ENCODE measurements around the gene PLCH1. TPM values are rescaled to one million over a fixed set of nuclear protein-coding genes. Genes with fewer than 3 reads are reported as not detected.

PLCH1 gene
- total and polyA plus RNA-seq, 2 of the 13 experiments (the other 11 are each of a cell fraction or from before 2014, with no cell fraction given): 2.0 to 3.0 TPM

- intact Hi-C loops (cut with micrococcal nuclease; ENCODE audit: unreplicated experiment): no loop called here
- in situ Hi-C loops (cut with HindIII; ENCODE audit: extremely low pct_ligation_motif_present, low pct_unique_long_range_greater_than_20kb): no loop called here
- H3K27ac ChIP-seq (ENCODE audit: extremely low read length, insufficient read depth, low read length): no peak overlapping the region
- TF ChIP-seq KDM5B (CRISPR knock-in tag; IDR thresholded peaks at IDR 0.05; ENCODE audit: borderline replicate concordance) (no peak), ZBTB10 (CRISPR knock-in tag; IDR thresholded peaks at IDR 0.05; ENCODE audit: borderline replicate concordance) (no peak), SAFB2 (CRISPR knock-in tag; IDR thresholded peaks at IDR 0.05; ENCODE audit: borderline replicate concordance, low read depth) (no peak), RFXAP (CRISPR knock-in tag; IDR thresholded peaks at IDR 0.05; ENCODE audit: borderline replicate concordance) (no peak), ZGPAT (CRISPR knock-in tag; IDR thresholded peaks at IDR 0.05) (no peak), HNRNPUL1 (IDR thresholded peaks at IDR 0.05; ENCODE audit: low read depth, low read length) (no peak), ZBTB33 (CRISPR knock-in tag; IDR thresholded peaks at IDR 0.05) (no peak), ZNF605 (CRISPR knock-in tag; IDR thresholded peaks at IDR 0.05) (no peak), BCLAF1 (IDR thresholded peaks at IDR 0.05) (no peak), DNMT3B (CRISPR knock-in tag; conservative IDR thresholded peaks at IDR 0.05) (no peak), ZBTB4 (CRISPR knock-in tag; IDR thresholded peaks at IDR 0.05; ENCODE audit: borderline replicate concordance) (no peak), ZNF891 (CRISPR knock-in tag; IDR thresholded peaks at IDR 0.05) (no peak)
Observed at GRCh38 chr3:155766206-155766605, 21.3 kb upstream of the PLCH1 start.

More at GRCh38 chr3:155766206-155766605, 21.3 kb upstream of the PLCH1 start:
- Histone ChIP-seq H3K27me3 (ENCODE audit: control insufficient read depth in 1 of 2, insufficient read depth in 2 of 2, low read length in 2 of 2) (no peaks in the 10 kb centered on the region), H3K4me2 (ENCODE audit: low read depth, low read length) (no peak overlapping the region), H3K9ac (ENCODE audit: insufficient read depth, low read depth, low read length) (no peak overlapping the region), H3K4me3 (replicated peaks in 1 of 3; ENCODE audit: insufficient read depth in 1 of 3, low read depth in 2 of 3, low read length in 3 of 3) (no peak overlapping the region), H4K20me1 (ENCODE audit: insufficient read depth, low read length) (no peaks in the 10 kb centered on the region), H3K4me1 (ENCODE audit: insufficient read depth, low read length) (no peaks in the 10 kb centered on the region), H3K36me3 (replicated peaks in 1 of 2; ENCODE audit: control insufficient read depth in 1 of 2, insufficient read depth in 2 of 2, low read length in 2 of 2) (peaks cover 0 to 1% of the 10 kb centered on the region in 2 experiments; a peak in 1 of 5 replicates), H3K9me3 (ENCODE audit: low read length) (no peaks in the 10 kb centered on the region), H3K79me2 (ENCODE audit: insufficient read depth, low read length) (no peaks in the 10 kb centered on the region), H2AFZ (ENCODE audit: low read length) (no peak overlapping the region)
- no peak for DNase-seq (ENCODE audit: low spot score)
- ATAC-seq: no peak
- no TSS peak for BruUV-seq (replicated peaks)
- ChIA-PET POLR2A (interaction anchor here (1.3 kb wide), 1 partner anchor 17 kb away, joined by 3 read pairs; no protein-coding TSS in a partner anchor), CTCF (ENCODE audit: low intra/inter-chr PET ratio, low total read pairs) (no interaction called here)
- no peak for FAIRE-seq
- WGBS (ENCODE audit: low lambda C conversion rate): 79% methylated on average over 1 of the region's 1 CpG

All from HepG2 (cell line).